SU-DHL-6 (cell line): Measurements from ENCODE around the gene FRG2C.
"Not testable (repeated sequence)": the region's sequence is repeated elsewhere in the genome, so short reads cannot be mapped to it uniquely, and the experiment has no call there.

ENCODE experiments used
- H2AFZ ChIP-seq: fragments of 200-600 bp; sonication (generic); 2 replicates; pipeline ENCODE4 v1.6.1; 2014; ENCODE audit warnings: low read depth, mild to moderate bottlenecking, moderate library complexity, mixed read lengths, antibody characterized with exemption, low read length; ENCODE audit not compliant: severe bottlenecking
- H3F3A ChIP-seq: fragments of 200-600 bp; shearing (Covaris generic); 2 replicates; pipeline ENCODE4 v1.6.0; 2016; ENCODE audit warnings: antibody characterized with exemption, mild to moderate bottlenecking; ENCODE audit not compliant: insufficient read depth
- H3K27ac ChIP-seq: fragments of 200-600 bp; sonication (generic); 2 replicates; pipeline ENCODE4 v1.5.1; 2016; ENCODE audit warnings: low read depth, mild to moderate bottlenecking, low read length, moderate library complexity, mixed read lengths
- H3K27me3 ChIP-seq: fragments of 200-600 bp; sonication (generic), shearing (Covaris generic); 2 replicates; pipeline ENCODE4 v1.6.0; 2014; ENCODE audit warnings: mild to moderate bottlenecking, low read length
- H3K36me3 ChIP-seq: fragments of 200-600 bp; sonication (generic); 2 replicates; pipeline ENCODE4 v1.6.1; 2014; ENCODE audit warnings: mild to moderate bottlenecking, low read length, mixed read lengths
- H3K4me2 ChIP-seq: fragments of 300-600, 200-600 bp; shearing (Covaris generic), sonication (generic); 2 replicates; pipeline ENCODE4 v1.6.0; 2014; ENCODE audit warnings: low read length, low read depth, mild to moderate bottlenecking; ENCODE audit not compliant: poor library complexity, severe bottlenecking
- H3K4me3 ChIP-seq: fragments of 200-600 bp; sonication (generic); 2 replicates; pipeline ENCODE4 v1.5.1; 2014; ENCODE audit warnings: antibody characterized with exemption, low read length, mild to moderate bottlenecking, mixed read lengths; ENCODE audit not compliant: insufficient read depth, poor library complexity, severe bottlenecking
- H3K79me2 ChIP-seq: fragments of 200-600 bp; sonication (generic); 2 replicates; pipeline ENCODE4 v1.6.1; 2014; ENCODE audit warnings: mild to moderate bottlenecking, low read length, moderate library complexity; ENCODE audit not compliant: insufficient read depth
- H3K9ac ChIP-seq: fragments of 200-600 bp; sonication (generic); 2 replicates; pipeline ENCODE4 v1.7.0; 2014; ENCODE audit warnings: mild to moderate bottlenecking, low read length
- H3K9me2 ChIP-seq: fragments of 200-600 bp; sonication (generic); replicated peaks from 2 replicates; pipeline ENCODE4 v1.6.1; 2014; ENCODE audit warnings: low read length; ENCODE audit not compliant: insufficient read depth
- H3K9me3 ChIP-seq: fragments of 200-600 bp; sonication (generic); 2 replicates; pipeline ENCODE4 v1.6.1; 2014; ENCODE audit warnings: low read length, mixed read lengths; ENCODE audit not compliant: insufficient read depth
- H4K20me1 ChIP-seq: fragments of 200-600 bp; sonication (generic); 2 replicates; pipeline ENCODE4 v1.6.1; 2014; ENCODE audit warnings: low read depth, mild to moderate bottlenecking, antibody characterized with exemption, low read length, moderate library complexity, mixed read lengths
- EZH2phosphoT487 ChIP-seq: fragments of 200-600 bp; sonication (generic), shearing (Covaris generic); conservative IDR thresholded peaks from 2 replicates; pipeline ENCODE4 v1.6.1; 2018; ENCODE audit warnings: mild to moderate bottlenecking, antibody characterized with exemption, low read length, moderate library complexity, mixed read lengths
- TF ChIP-seq, protein P1 (sequence below): fragments of 200-600 bp; sonication (generic); IDR thresholded peaks from one replicate; pipeline ENCODE4 v1.5.1; 2017; ENCODE audit warnings: antibody characterized with exemption, mild to moderate bottlenecking, low read length, moderate library complexity; ENCODE audit not compliant: insufficient read depth, poor library complexity, severe bottlenecking

FRG2C gene

DNA sequence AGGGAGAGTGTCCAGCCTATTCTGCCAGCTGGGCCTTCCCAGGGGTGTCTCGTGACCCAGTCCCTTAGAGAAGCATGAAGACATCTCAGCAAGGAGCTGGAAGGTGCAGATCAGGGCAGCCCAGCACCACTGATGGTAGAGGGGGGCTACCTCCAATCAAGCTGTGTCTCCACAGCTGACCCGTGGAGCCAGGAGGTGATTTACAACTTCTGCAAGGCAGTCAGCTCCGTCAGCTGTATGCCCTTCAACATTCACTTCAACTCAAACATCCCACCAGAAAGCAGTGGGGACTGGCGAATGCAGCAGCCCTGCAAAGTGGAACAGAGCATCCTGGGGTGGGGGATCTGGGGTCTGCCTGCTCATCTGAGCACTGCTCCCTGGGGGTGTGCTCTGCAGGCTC is 32.6 kb upstream of the FRG2C start:
- no peaks in the 10 kb centered on the region for H3K27me3 ChIP-seq
- H3K27ac ChIP-seq: no peak overlapping the region
- H3K9me2 ChIP-seq: no peaks in the 10 kb centered on the region
- no peaks in the 10 kb centered on the region for H3F3A ChIP-seq
- TF ChIP-seq, protein P1, sequence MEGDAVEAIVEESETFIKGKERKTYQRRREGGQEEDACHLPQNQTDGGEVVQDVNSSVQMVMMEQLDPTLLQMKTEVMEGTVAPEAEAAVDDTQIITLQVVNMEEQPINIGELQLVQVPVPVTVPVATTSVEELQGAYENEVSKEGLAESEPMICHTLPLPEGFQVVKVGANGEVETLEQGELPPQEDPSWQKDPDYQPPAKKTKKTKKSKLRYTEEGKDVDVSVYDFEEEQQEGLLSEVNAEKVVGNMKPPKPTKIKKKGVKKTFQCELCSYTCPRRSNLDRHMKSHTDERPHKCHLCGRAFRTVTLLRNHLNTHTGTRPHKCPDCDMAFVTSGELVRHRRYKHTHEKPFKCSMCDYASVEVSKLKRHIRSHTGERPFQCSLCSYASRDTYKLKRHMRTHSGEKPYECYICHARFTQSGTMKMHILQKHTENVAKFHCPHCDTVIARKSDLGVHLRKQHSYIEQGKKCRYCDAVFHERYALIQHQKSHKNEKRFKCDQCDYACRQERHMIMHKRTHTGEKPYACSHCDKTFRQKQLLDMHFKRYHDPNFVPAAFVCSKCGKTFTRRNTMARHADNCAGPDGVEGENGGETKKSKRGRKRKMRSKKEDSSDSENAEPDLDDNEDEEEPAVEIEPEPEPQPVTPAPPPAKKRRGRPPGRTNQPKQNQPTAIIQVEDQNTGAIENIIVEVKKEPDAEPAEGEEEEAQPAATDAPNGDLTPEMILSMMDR: no peak
- no peak for TF ChIP-seq EZH2phosphoT487
- no peak overlapping the region for H2AFZ ChIP-seq
- no peak overlapping the region for H3K4me2 ChIP-seq
- no peak overlapping the region for H3K9ac ChIP-seq
- no peaks in the 10 kb centered on the region for H3K36me3 ChIP-seq
- H3K4me3 ChIP-seq: no peak overlapping the region
- H4K20me1 ChIP-seq: no peaks in the 10 kb centered on the region
- H3K9me3 ChIP-seq: no peaks in the 10 kb centered on the region
- H3K79me2 ChIP-seq: no peaks in the 10 kb centered on the region

DNA sequence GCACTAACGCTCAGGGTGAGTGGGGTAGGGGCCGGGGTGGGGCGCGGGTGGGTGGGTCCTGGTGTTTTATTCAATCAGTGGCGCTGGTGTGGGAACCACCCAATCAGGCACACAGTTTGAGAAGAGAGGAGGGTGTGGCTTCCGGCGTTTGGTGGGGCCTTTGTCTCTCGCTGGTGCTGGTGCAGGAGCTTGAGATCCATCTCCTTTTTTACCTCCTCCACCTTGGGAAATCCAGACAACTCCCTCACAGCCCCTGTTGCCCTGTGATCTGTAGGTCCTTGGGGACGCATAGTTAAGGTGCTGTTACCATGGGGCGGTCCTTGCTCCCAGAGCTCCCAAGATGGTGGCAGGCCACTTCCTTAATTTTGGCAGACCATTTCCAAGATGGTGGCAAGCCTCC is 25.2 kb upstream of the FRG2C start:
- not testable (repeated sequence) for H3K9ac ChIP-seq, H3K9me3 ChIP-seq, H4K20me1 ChIP-seq, H3K27me3 ChIP-seq, H3K9me2 ChIP-seq, H3F3A ChIP-seq, H3K4me3 ChIP-seq, H2AFZ ChIP-seq, H3K4me2 ChIP-seq, H3K27ac ChIP-seq, H3K36me3 ChIP-seq, H3K79me2 ChIP-seq

DNA sequence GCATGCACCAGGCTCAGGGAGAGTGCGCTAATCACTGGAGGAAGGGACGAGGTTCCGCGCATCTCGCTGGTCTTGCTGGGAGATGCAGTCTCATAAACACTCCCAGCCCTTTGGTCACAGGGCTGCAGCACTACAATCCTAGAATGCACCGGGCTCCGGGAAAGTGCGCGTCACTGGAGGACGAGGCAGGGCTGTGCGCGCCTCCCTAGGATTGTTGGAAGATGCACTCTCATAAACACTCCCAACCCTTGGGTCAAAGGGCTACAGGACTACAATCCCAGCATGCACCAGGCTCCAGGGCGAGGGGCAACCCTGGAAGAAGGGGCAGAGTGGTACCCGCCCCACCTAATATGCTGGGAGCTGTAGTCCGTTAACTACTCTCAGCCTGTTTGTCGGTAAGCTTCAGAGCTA is 23.0 kb upstream of the FRG2C start:
- not testable (repeated sequence) for H3K9ac ChIP-seq, H4K20me1 ChIP-seq, H3K27me3 ChIP-seq, H3F3A ChIP-seq, H3K4me3 ChIP-seq, H3K36me3 ChIP-seq, H2AFZ ChIP-seq, H3K79me2 ChIP-seq, H3K9me3 ChIP-seq, H3K4me2 ChIP-seq, H3K27ac ChIP-seq, H3K9me2 ChIP-seq

DNA sequence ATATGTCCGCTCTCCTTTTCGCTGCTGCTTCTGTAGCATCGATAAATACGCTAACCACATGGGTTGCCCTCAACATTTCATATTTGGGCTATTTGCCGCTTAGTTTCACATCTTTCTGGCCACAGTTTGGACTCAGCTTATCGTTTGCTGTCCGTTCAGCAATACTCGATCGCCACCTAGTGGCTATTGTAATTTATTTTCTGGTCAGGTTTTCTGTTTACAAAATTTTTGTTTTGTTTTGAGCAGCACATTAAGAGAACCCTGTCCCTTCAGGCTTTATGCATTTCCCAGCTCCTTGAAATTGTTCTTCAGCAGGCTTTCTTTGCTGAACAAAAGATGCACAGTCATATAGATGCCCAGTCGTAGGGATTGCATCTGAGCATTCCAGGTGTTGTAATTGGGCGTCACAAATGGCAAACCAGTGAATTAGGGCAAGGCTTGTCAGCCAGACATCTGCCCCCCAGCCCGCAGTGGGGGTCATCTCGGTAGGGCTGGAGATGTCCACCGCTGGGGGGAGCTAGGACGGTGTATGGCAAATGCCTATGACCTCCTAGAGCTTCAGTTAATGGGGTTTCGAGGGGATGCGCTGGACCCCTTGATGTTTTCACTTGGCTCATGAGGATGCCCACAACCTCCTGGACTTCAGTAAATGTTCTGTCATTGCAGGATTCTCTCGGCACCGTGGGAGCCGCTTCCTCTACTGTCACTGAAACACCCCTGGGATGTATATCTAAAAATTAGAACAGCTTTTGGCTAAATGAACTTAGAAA is 20.9 kb upstream of the FRG2C start:
- H2AFZ ChIP-seq, H3K9ac ChIP-seq, H3K9me3 ChIP-seq, H3K27ac ChIP-seq, H3K27me3 ChIP-seq, H4K20me1 ChIP-seq, H3K36me3 ChIP-seq, H3K4me2 ChIP-seq, H3K9me2 ChIP-seq, H3K4me3 ChIP-seq, H3K79me2 ChIP-seq, H3F3A ChIP-seq: not testable (repeated sequence)
- TF ChIP-seq, protein P1: peak; percentile 47

DNA sequence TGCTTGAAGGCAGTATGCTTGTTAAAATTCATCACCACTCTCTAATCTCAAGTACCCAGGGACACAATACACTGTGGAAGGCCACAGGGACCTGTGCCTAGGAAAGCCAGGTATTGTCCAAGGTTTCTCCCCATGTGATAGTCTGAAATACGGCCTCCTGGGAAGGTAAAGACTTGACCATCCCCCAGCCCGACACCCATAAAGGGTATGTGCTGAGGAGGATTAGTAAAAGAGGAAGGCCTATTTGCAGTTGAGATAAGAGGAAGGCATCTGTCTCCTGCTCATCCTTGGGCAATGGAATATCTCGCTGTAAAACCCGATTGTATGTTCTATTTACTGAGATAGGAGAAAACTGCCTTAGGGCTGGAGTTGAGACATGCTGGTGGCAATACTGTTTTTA is 18.6 kb upstream of the FRG2C start:
- not testable (repeated sequence) for H3K79me2 ChIP-seq, H4K20me1 ChIP-seq, H3K27me3 ChIP-seq

More for the DNA sequence above, 18.6 kb upstream of the FRG2C start:
- not testable (repeated sequence) for H3K9me3 ChIP-seq, H3K9me2 ChIP-seq, H2AFZ ChIP-seq, H3K9ac ChIP-seq, H3K4me2 ChIP-seq, H3F3A ChIP-seq, H3K4me3 ChIP-seq, H3K36me3 ChIP-seq, H3K27ac ChIP-seq
